Mesenteric fat pad (tissue), 1 donor: ENCODE results near the gene RIPPLY2. TPM values are rescaled to one million over a fixed set of nuclear protein-coding genes. Genes with fewer than 3 reads are reported as not detected.
"Not testable (repeated sequence)": the region's sequence is repeated elsewhere in the genome, so short reads cannot be mapped to it uniquely, and the experiment has no call there.

Experiments used
- DNase-seq: peaks from one replicate; pipeline ENCODE4 v3.0.0-alpha.2; 2020; ENCODE audit warnings: low spot score
- long read RNA-seq: library from polyadenylated mRNA; unstranded; transcript quantifications from one replicate; pipeline ENCODE4 v2.0.0, GENCODE V29; 2020
- total RNA-seq: library from RNA; stranded (reverse); fragmentation: NEBNext Ultra II Directional; extraction: Animal tissue kit (Norgen Biotek cat#: 25700); gene quantifications from one replicate; pipeline ENCODE4 v1.2.1, GENCODE V29; 2021
- donor health status: DM: yes; HTN: yes; CAD: no.

The RIPPLY2 gene, protein sequence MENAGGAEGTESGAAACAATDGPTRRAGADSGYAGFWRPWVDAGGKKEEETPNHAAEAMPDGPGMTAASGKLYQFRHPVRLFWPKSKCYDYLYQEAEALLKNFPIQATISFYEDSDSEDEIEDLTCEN
- not detected for total RNA-seq
- long read RNA-seq: 0 reads

DNA sequence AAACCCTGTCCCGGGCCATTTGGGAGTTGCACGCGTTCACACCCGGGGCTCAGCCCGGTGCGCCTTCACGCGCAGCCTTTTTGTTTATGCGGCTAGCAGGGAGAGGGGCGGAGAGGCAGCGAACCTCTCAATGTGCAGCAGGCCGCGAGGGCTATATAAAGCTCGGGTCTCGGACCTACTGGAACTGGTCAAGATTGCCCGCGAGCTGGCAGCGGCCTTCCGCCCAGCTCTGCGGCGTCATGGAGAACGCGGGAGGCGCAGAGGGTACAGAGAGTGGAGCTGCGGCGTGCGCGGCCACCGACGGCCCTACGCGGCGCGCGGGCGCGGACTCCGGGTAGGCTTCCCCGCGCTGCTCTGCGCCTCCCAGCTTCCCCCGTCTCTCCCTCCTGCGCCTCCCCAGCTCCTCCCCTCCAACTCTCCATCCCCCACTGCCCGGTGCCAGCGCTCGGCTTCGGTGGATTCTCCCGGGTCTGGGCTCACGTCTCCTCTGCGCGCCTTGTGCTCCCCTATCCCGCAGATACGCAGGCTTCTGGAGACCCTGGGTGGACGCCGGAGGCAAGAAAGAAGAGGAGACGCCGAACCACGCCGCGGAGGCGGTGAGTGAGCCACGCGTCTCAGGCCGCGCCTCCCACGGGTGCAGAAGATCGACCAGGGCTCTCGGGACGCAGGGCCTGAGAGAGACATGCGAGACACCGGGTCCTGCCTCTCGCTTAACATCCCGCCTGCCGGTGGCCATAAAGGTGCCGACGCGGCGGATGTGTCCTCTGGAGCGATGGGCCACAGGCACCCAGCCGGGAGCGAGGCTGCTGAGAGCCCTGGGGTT, at the start of gene RIPPLY2:
Gene RIPPLY2 (plus strand): TSS at position 183 of the 823 bp plus-strand sequence. CDS start 57 bp downstream, at position 240.
- no peak for DNase-seq

DNA sequence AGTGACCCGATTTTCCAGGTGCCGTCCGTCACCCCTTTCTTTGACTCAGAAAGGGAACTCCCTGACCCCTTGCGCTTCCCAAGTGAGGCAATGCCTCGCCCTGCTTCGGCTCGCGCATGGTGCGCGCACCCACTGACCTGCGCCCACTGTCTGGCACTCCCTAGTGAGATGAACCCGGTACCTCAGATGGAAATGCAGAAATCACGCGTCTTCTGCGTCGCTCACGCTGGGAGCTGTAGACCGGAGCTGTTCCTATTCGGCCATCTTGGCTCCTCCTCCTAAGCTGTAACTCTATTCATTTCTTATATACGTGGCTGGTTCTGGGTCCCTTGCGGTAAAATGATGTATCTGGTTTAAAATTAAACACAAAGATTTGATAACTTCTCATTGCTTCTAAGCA, 49.7 kb upstream of the RIPPLY2 start:
- DNase-seq: not testable (repeated sequence)

GRCh38 chr6:83804886-83805285, 48.3 kb upstream of the RIPPLY2 start:
- no peak for DNase-seq

GRCh38 chr6:83808005-83808404, 45.2 kb upstream of the RIPPLY2 start:
- DNase-seq: no peak

DNA sequence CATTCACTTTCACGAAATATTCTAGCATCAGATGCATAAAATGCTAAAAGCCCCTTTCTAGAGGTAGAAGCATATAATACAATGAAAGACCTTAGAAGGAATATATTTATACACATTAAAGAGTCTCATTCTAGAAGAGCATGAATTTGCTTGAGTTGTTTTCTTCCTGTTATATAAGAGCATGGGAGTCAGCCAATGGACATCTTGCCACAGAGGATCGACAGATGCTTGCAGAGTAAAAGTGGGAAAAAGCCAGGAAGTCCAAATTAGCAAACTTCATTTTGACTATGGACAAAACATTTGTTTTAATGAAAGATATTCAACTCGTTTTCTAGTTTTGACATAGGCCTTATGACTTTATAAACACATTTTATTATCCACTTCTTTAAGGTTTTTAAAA, 44.2 kb upstream of the RIPPLY2 start:
- no peak for DNase-seq

- no peak for DNase-seq
Observed at GRCh38 chr6:83812595-83812994, 40.6 kb upstream of the RIPPLY2 start.

DNA sequence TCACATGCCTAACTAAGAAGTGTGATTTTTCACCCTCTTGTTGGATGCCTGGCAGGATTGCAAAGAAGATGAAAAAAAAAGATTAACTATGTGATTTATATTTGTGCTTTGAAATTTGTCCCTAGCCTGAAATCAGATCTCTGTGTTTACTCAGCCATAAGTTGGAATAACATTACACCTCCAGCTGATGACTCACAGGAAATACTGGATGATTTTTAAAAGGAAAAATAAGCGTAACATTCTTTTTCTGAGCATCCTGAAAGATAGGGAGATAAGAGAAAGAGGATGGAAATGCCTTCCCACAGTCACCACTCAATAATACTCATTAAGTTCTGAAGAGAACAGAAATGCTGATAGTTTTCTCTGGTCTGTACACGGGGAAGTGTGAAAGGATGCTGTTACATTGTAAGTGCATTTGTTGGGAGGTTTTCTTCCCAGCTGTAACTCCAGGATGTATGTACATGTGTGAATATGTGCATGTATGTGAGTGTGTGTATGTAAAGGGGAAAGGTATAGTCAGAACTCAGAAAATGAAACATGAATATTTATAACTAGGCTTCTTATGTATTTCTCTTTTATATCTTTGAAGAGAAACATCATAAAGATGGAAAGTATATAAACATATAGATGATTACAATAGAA, 37.4 kb upstream of the RIPPLY2 start:
- no peak for DNase-seq

DNA sequence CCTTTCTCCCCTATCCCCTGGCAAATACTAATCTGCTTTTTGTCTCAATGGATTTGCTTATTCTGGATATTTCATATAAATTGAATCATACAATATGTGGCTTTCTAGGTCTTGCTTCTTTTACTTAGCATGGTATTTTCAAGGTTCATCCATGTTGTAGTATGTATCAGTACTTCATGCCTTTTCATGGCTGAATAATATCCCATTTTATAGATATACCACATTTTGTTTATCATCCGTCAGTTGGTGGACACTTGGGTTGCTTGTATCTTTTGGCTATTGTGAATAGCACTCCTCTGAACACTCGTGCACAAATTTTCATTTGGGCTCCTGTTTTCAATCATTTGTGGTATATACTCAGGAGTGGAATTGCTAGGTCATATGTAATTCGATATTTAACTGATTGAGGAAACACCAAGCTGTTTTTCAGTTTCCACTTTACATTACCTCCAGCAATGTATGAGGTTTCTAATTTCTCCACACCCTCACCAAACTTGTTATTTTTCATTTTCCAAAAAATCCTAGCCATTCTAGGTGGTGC, 30.5 kb upstream of the RIPPLY2 start:
- DNase-seq: no peak

DNA sequence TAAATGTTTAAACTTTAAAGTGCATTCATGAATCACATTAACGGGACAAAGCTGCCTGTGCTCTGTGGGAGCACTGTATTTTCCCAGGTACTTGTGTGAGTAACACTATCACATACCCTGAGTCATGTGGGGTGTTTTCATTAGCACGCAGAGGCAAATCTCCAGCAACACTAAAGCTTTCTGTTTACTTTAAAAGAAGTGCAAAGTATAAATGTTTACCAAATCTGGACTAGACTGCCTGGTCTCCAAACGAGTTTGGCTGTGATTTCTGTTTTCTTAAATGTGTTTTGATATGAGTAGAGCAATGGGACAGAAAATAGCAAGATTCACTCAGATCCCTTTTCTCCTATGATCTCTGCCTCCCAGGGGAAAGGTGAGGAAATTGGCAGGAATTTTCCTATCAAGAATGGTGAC, 28.8 kb upstream of the RIPPLY2 start:
- no peak for DNase-seq

- DNase-seq: no peak
Observed at GRCh38 chr6:83824831-83825230, 28.3 kb upstream of the RIPPLY2 start.

DNA sequence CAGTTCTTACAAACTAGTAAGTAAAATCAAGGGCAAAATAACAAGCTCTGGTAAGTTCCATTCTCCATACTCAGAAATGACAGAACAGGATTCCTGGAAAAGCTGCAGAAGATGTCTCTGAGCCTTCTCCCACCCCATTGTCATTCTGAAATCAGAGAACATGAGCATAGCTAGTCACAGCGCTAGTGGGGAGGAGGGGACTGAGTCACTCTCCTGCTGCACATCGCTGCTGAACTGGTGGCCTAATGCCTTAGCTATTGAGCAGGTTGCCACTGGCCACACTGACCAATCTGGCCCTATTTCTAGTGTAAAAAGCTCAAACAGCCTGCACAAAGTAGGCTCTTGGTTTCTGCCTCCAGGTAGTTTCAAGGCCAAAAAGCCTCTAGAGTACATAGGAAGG, 26.1 kb upstream of the RIPPLY2 start:
- no peak for DNase-seq

- no peak for DNase-seq
Observed at GRCh38 chr6:83838727-83839126, 14.4 kb upstream of the RIPPLY2 start.

- DNase-seq: no peak
Observed at GRCh38 chr6:83844170-83844569, 9.0 kb upstream of the RIPPLY2 start.

DNA sequence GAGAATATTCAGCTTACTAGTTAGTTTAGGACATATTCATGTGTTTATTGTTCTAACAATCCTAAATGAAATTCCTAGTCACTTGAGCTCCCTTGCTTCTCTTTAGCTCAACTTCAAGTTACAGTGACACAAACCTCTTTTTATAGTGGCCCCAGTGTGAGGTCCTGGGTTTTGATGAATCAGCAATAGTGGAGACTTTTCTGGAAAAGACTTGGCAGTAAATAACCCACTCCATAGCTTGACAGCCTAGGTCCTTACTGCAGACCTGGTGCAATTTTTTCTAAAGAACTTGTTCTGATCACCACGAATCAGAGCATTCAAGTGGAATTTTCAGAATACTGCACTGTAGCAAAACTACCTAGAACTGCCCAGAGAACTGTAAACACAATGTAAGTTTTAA, 6.9 kb upstream of the RIPPLY2 start:
- no peak for DNase-seq

GRCh38 chr6:83847179-83847578, 6.0 kb upstream of the RIPPLY2 start:
- DNase-seq: no peak

DNA sequence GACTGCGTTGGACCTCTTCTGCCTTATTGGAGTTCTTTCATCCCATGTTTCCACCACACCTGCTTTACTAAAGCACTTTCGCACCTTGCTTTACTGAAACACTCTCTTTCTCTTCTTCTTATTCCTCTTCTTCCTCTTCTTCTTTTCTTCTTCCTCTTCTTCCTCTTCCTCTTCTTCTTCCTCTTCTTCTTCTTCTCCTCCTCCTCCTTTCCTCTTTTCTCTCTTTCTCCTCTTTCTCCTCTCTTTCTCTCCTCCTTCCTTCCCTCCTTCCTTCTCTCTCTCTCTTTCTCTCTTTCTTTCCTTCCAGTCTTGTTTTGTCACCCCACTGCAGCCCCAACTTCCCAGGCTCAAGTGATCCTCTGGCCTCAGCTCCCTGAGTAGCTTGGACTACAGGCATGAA, 4.0 kb upstream of the RIPPLY2 start:
- no peak for DNase-seq

GRCh38 chr6:83849610-83850009, 3.5 kb upstream of the RIPPLY2 start:
- no peak for DNase-seq

- DNase-seq: no peak
Observed at GRCh38 chr6:83852528-83853177, 507 bp upstream of the RIPPLY2 start.

DNA sequence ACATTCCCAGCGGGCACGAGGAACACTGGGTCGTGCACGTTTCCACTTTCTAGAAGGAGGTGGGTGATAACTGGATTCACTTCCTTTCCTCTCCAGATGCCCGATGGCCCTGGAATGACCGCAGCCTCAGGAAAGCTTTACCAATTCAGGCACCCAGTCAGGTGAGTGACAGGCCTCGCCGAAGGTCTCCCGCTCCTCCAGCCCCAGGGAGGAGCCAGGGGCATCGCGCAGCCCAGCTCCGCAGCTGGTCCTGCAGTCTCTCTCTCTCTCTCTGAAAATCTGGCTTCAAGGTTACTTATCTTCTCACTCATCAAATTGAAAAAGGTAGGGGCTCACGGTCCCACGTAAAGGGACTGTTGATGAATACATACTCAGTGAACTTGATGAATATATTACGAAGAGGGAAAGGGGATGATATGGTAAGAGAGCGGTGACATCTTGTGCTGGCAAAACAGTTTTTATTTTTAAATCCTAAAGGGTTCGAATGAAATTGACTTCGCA, 891 bp downstream of the RIPPLY2 start:
- DNase-seq: no peak

- no peak for DNase-seq
Observed at GRCh38 chr6:83854766-83855165, 1.6 kb downstream of the RIPPLY2 start.
